ENCODE measurements around the gene LIPG. TPM values are rescaled to one million over a fixed set of nuclear protein-coding genes. Genes with fewer than 3 reads are reported as not detected.

LIPG gene
- total RNA-seq, 1 experiment from 2014 or later: 6.8 TPM

DNA sequence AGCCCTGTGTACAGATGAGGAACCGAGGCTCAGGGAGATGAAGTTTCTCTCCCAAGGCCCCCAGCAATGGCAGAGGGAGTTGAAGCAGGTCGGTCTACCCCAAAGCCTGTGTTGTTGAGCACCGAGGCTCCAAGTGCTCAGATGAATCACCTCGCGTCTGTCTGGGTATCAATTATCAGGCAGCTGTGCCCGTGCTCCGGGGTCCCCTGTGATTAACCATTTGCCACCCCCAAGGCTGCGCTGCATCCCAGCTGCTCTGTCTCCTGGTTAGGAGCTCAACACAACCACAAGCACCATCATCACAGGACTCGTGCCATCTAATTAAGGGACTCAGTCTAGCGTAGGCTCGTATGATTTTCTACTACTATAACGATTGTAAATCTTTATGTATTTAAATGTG is 27.1 kb downstream of the LIPG start (continued):
- TF ChIP-seq, protein P1, sequence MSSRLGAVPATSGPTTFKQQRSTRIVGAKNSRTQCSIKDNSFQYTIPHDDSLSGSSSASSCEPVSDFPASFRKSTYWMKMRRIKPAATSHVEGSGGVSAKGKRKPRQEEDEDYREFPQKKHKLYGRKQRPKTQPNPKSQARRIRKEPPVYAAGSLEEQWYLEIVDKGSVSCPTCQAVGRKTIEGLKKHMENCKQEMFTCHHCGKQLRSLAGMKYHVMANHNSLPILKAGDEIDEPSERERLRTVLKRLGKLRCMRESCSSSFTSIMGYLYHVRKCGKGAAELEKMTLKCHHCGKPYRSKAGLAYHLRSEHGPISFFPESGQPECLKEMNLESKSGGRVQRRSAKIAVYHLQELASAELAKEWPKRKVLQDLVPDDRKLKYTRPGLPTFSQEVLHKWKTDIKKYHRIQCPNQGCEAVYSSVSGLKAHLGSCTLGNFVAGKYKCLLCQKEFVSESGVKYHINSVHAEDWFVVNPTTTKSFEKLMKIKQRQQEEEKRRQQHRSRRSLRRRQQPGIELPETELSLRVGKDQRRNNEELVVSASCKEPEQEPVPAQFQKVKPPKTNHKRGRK (CRISPR knock-in tag; IDR thresholded peaks at IDR 0.05; ENCODE audit: borderline replicate concordance): no peak
- no peak for TF ChIP-seq GRHL2 (CRISPR knock-in tag; IDR thresholded peaks at IDR 0.05; ENCODE audit: insufficient replicate concordance, severe bottlenecking)
- no peak for TF ChIP-seq NFE2L1 (CRISPR knock-in tag; IDR thresholded peaks at IDR 0.05)
- TF ChIP-seq, protein P2, sequence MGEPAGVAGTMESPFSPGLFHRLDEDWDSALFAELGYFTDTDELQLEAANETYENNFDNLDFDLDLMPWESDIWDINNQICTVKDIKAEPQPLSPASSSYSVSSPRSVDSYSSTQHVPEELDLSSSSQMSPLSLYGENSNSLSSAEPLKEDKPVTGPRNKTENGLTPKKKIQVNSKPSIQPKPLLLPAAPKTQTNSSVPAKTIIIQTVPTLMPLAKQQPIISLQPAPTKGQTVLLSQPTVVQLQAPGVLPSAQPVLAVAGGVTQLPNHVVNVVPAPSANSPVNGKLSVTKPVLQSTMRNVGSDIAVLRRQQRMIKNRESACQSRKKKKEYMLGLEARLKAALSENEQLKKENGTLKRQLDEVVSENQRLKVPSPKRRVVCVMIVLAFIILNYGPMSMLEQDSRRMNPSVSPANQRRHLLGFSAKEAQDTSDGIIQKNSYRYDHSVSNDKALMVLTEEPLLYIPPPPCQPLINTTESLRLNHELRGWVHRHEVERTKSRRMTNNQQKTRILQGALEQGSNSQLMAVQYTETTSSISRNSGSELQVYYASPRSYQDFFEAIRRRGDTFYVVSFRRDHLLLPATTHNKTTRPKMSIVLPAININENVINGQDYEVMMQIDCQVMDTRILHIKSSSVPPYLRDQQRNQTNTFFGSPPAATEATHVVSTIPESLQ (CRISPR knock-in tag; IDR thresholded peaks at IDR 0.05): no peak
- TF ChIP-seq HMGA2 (CRISPR knock-in tag; IDR thresholded peaks at IDR 0.05): no peak
- TF ChIP-seq TEAD4 (CRISPR knock-in tag; IDR thresholded peaks at IDR 0.05): no peak
- no peak for TF ChIP-seq TEAD1 (CRISPR knock-in tag; IDR thresholded peaks at IDR 0.05)
- no peak for TF ChIP-seq NR2C2 (CRISPR knock-in tag; IDR thresholded peaks at IDR 0.05)
- TF ChIP-seq GTF2I (CRISPR knock-in tag; conservative IDR thresholded peaks at IDR 0.05): no peak

DNA sequence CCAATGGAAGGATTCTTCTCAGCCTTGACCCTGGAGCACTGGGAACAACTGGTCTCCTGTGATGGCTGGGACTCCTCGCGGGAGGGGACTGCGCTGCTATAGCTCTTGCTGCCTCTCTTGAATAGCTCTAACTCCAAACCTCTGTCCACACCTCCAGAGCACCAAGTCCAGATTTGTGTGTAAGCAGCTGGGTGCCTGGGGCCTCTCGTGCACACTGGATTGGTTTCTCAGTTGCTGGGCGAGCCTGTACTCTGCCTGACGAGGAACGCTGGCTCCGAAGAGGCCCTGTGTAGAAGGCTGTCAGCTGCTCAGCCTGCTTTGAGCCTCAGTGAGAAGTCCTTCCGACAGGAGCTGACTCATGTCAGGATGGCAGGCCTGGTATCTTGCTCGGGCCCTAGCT is 28.8 kb downstream of the LIPG start:
- H3K4me1 Mint-ChIP-seq: peaks cover 6% of the 10 kb centered on the region
- no peak overlapping the region for H3K4me3 Mint-ChIP-seq
- H3K27ac Mint-ChIP-seq: no peak overlapping the region
- no peaks in the 10 kb centered on the region for H3K27me3 Mint-ChIP-seq (ENCODE audit: low read depth)
- ATAC-seq (no peak), DNase-seq (ENCODE audit: low spot score) (no peak)
- POLR2A ChIA-PET: no interaction called here
- peaks cover 13% of the 10 kb centered on the region for H3K36me3 Mint-ChIP-seq
- H3K9me3 Mint-ChIP-seq: no peaks in the 10 kb centered on the region
- no peak for TF ChIP-seq TEAD4 (CRISPR knock-in tag; IDR thresholded peaks at IDR 0.05)
- TF ChIP-seq SOX15 (CRISPR knock-in tag; IDR thresholded peaks at IDR 0.05): no peak
- no peak for TF ChIP-seq NR1H2 (CRISPR knock-in tag; IDR thresholded peaks at IDR 0.05)
- TF ChIP-seq, protein P3, sequence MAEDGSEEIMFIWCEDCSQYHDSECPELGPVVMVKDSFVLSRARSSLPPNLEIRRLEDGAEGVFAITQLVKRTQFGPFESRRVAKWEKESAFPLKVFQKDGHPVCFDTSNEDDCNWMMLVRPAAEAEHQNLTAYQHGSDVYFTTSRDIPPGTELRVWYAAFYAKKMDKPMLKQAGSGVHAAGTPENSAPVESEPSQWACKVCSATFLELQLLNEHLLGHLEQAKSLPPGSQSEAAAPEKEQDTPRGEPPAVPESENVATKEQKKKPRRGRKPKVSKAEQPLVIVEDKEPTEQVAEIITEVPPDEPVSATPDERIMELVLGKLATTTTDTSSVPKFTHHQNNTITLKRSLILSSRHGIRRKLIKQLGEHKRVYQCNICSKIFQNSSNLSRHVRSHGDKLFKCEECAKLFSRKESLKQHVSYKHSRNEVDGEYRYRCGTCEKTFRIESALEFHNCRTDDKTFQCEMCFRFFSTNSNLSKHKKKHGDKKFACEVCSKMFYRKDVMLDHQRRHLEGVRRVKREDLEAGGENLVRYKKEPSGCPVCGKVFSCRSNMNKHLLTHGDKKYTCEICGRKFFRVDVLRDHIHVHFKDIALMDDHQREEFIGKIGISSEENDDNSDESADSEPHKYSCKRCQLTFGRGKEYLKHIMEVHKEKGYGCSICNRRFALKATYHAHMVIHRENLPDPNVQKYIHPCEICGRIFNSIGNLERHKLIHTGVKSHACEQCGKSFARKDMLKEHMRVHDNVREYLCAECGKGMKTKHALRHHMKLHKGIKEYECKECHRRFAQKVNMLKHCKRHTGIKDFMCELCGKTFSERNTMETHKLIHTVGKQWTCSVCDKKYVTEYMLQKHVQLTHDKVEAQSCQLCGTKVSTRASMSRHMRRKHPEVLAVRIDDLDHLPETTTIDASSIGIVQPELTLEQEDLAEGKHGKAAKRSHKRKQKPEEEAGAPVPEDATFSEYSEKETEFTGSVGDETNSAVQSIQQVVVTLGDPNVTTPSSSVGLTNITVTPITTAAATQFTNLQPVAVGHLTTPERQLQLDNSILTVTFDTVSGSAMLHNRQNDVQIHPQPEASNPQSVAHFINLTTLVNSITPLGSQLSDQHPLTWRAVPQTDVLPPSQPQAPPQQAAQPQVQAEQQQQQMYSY (CRISPR knock-in tag; IDR thresholded peaks at IDR 0.05): no peak
- no peak for TF ChIP-seq ZNF317 (CRISPR knock-in tag; IDR thresholded peaks at IDR 0.05; ENCODE audit: borderline replicate concordance, low read depth)
- TF ChIP-seq SP1 (CRISPR knock-in tag; conservative IDR thresholded peaks at IDR 0.05): no peak
- TF ChIP-seq, protein P4, sequence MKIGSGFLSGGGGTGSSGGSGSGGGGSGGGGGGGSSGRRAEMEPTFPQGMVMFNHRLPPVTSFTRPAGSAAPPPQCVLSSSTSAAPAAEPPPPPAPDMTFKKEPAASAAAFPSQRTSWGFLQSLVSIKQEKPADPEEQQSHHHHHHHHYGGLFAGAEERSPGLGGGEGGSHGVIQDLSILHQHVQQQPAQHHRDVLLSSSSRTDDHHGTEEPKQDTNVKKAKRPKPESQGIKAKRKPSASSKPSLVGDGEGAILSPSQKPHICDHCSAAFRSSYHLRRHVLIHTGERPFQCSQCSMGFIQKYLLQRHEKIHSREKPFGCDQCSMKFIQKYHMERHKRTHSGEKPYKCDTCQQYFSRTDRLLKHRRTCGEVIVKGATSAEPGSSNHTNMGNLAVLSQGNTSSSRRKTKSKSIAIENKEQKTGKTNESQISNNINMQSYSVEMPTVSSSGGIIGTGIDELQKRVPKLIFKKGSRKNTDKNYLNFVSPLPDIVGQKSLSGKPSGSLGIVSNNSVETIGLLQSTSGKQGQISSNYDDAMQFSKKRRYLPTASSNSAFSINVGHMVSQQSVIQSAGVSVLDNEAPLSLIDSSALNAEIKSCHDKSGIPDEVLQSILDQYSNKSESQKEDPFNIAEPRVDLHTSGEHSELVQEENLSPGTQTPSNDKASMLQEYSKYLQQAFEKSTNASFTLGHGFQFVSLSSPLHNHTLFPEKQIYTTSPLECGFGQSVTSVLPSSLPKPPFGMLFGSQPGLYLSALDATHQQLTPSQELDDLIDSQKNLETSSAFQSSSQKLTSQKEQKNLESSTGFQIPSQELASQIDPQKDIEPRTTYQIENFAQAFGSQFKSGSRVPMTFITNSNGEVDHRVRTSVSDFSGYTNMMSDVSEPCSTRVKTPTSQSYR (CRISPR knock-in tag; IDR thresholded peaks at IDR 0.05): no peak
- no peak for TF ChIP-seq ZNF138 (CRISPR knock-in tag; conservative IDR thresholded peaks at IDR 0.05)
- no peak for TF ChIP-seq NR2C2 (CRISPR knock-in tag; IDR thresholded peaks at IDR 0.05)
- no peak for TF ChIP-seq GABPB1 (CRISPR knock-in tag; IDR thresholded peaks at IDR 0.05)
- CTCF ChIA-PET: no interaction called here
